Cardiac fibroblast (primary cell): Measurements from ENCODE around the gene G6PC2.

Experiments used
- DNase-seq, 2 donors: peaks; one replicate each; pipeline versions ENCODE4 v3.0.0 to v3.0.0-alpha.2; 2010; ENCODE audit warnings: low read depth in 2 of 2
- H3K4me3 ChIP-seq, 2 donors: replicated peaks in 1 of 2; 1 replicate in 1 of 2; 2 replicates in 1 of 2; pipeline ENCODE4 v1.5.1; 2011; ENCODE audit warnings: low read depth in 2 of 2, low read length in 2 of 2, mild to moderate bottlenecking in 2 of 2, moderate library complexity in 1 of 2
- TF ChIP-seq, protein P1 (sequence below): IDR thresholded peaks from one replicate; pipeline ENCODE4 v1.5.1; 2011; ENCODE audit warnings: low read depth, mild to moderate bottlenecking, low read length, inconsistent platforms

The G6PC2 gene

GRCh38 chr2:168892327-168892726 lies 8.8 kb upstream of the G6PC2 start:
- H3K4me3 ChIP-seq = no peak overlapping the region
- TF ChIP-seq, protein P1, sequence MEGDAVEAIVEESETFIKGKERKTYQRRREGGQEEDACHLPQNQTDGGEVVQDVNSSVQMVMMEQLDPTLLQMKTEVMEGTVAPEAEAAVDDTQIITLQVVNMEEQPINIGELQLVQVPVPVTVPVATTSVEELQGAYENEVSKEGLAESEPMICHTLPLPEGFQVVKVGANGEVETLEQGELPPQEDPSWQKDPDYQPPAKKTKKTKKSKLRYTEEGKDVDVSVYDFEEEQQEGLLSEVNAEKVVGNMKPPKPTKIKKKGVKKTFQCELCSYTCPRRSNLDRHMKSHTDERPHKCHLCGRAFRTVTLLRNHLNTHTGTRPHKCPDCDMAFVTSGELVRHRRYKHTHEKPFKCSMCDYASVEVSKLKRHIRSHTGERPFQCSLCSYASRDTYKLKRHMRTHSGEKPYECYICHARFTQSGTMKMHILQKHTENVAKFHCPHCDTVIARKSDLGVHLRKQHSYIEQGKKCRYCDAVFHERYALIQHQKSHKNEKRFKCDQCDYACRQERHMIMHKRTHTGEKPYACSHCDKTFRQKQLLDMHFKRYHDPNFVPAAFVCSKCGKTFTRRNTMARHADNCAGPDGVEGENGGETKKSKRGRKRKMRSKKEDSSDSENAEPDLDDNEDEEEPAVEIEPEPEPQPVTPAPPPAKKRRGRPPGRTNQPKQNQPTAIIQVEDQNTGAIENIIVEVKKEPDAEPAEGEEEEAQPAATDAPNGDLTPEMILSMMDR = no peak
- DNase-seq = no peak

DNA sequence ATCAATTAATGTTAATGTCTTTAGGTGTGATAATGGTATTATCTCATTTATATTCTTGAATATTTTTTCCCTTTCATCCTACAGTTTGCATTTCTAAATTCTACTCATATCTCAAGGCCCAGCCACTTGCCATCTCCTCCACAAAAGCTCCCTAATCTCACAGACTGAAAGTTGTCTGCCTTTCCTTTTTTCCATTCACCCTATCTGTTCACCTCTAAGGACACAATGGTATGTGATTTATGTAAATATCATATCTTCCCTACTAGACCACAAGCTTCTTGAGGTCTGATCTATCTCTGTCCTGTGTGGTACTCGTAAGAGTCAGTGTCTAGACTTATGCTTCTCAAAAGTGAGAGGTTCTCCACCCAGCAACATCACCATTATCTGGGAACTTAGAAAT lies 7.0 kb upstream of the G6PC2 start:
- TF ChIP-seq, protein P1 = no peak
- no peak overlapping the region for H3K4me3 ChIP-seq
- DNase-seq = no peak

GRCh38 chr2:168894720-168895119 lies 6.4 kb upstream of the G6PC2 start:
- H3K4me3 ChIP-seq = no peak overlapping the region
- no peak for DNase-seq
- TF ChIP-seq, protein P1 = no peak

DNA sequence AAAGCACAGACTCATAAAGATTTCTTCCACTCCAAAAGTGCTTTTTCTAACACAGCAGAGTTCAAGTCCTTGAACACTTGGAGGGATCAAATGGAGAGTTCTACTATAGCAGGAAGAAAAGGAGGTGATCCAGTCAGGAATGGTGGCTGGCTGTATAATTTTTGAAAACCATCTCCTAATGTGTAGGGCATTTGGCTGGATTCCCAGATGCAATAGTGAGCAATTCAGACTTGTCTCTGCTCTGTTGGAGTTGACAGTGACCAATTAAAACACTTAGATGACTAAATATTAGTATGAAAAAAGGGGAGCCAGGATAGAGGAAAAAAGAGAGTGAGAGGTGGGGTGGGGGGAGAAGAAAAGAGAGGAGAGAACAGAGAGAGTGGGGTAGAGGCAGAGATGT lies 5.3 kb upstream of the G6PC2 start:
- TF ChIP-seq, protein P1 = no peak
- H3K4me3 ChIP-seq = no peak overlapping the region
- peak; percentile 8 to 12 for DNase-seq

DNA sequence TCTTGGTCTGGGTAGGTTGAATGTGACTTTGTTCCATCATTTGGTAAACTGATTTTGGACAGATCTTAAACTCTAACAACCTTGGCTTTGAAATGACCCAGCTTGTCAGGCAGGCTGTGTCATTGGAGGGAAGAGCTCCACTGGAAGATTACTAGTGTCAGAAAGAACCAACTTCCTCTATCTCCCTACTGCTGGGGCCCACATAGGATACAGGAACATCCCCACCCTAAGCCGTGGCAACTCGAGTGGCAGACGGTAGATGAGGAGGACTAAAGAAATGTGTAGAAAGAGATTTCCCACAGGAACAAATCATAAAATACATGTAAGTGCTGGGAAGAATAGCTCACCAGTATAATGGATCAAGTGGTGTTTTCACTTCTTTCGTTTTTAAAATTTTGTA lies 4.3 kb upstream of the G6PC2 start:
- TF ChIP-seq, protein P1 = no peak
- no peak for DNase-seq
- no peak overlapping the region for H3K4me3 ChIP-seq

GRCh38 chr2:168897449-168897848 lies 3.6 kb upstream of the G6PC2 start:
- TF ChIP-seq, protein P1 = no peak

DNA sequence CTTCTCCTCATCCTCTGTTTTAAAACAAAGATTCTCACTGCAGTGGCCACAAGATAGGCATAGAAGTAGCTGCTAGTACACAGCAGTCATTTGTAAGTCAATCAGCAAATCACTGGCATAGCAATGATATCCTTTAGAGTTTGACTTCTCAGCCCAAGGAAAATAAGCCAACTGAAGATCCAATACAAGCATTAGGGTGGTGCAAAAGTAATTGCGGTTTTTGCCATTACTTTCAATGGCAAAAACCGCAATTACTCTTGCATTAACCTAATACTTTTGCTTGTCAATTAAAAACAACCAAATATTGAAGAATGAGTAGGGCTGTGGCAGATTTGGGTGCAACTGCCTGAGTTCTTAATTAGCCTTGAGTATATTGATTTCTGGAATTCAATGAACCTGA lies 2.8 kb downstream of the G6PC2 start:
- no peak for DNase-seq
- H3K4me3 ChIP-seq = no peak overlapping the region
- TF ChIP-seq, protein P1 = no peak

More at GRCh38 chr2:168897449-168897848, 3.6 kb upstream of the G6PC2 start:
- no peak for DNase-seq
- H3K4me3 ChIP-seq = no peak overlapping the region
